HG02943 (cell line): Measurements from ENCODE around the gene PPP4R2.

Experiments
- ATAC-seq: cut with Tn5 transposase; IDR thresholded peaks from one replicate; pipeline ENCODE4 v1.9.1; 2021; ENCODE audit warnings: mild to moderate bottlenecking, low read depth, moderate library complexity; ENCODE audit not compliant: unreplicated experiment

The PPP4R2 gene

GRCh38 chr3:73018790-73019441, 22.3 kb downstream of the PPP4R2 start:
- ATAC-seq = no peak

DNA sequence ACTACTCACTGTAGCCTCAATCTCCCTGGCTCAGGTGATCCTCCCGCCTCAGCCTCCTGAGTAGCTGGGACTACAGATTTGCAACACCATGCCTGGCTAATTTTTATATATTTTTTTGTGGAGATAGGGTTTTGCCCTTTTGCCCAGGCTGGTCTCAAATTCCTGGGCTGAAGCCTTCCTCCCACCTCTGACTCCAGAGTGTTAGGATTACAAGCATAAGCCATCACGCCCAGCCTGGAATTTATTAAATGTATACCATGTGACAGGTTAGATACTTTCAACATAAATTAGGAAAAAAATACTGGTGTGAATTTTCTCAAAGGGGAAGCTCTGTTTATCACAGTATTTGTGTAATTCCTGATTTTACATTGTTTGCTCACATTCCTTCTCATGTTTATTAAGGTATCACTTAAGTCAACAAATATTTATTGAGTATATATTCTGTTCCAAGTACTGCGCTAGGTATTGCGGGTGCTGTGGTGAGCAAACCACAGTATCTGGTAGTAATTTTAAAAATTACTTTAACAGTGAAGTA, 24.8 kb downstream of the PPP4R2 start:
- ATAC-seq = no peak

DNA sequence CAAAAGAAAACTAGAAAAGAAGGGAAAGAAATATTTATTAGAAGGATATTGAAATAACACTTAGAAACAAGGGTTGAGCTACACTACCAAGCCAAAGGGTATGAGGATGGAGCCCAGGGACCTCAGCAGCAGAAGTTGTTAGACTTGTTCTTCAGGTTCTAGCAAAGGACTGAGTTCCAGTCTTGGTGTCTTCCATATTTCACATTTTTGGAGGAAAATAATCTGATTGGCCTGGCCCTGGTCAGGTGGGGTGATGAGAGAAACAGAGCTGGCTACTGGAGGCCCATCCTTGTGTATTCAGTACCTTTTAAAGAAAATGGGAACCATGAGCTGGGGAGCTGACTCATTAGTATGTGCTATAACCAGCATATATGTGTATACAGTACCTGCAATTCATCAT, 28.2 kb downstream of the PPP4R2 start:
- no peak for ATAC-seq

- ATAC-seq = no peak
These were observed 29.6 kb downstream of the PPP4R2 start for GRCh38 chr3:73026111-73026759.

DNA sequence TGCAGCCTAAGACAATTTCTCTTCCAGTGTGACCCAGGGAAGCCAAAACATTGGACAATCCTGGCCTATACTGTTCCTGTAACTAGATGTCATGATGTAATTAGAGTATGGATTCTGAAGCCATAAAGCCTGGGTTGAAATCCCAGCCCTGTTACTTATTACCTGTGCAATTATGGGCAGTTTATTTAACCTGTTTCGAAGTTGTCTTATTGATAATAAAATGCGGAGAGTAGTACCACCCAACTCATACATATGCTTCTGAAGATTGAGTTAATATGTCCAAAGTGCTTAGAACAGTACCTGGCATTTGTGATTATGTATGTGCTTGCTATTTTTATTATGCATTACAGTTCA, 30.1 kb downstream of the PPP4R2 start:
- no peak for ATAC-seq

- no peak for ATAC-seq
These were observed 32.2 kb downstream of the PPP4R2 start for GRCh38 chr3:73028803-73029202.

- no peak for ATAC-seq
These were observed 32.7 kb downstream of the PPP4R2 start for GRCh38 chr3:73029321-73029796.

GRCh38 chr3:73030073-73030597, 33.5 kb downstream of the PPP4R2 start:
- no peak for ATAC-seq

- ATAC-seq = no peak
These were observed 35.0 kb downstream of the PPP4R2 start for GRCh38 chr3:73031573-73032103.

DNA sequence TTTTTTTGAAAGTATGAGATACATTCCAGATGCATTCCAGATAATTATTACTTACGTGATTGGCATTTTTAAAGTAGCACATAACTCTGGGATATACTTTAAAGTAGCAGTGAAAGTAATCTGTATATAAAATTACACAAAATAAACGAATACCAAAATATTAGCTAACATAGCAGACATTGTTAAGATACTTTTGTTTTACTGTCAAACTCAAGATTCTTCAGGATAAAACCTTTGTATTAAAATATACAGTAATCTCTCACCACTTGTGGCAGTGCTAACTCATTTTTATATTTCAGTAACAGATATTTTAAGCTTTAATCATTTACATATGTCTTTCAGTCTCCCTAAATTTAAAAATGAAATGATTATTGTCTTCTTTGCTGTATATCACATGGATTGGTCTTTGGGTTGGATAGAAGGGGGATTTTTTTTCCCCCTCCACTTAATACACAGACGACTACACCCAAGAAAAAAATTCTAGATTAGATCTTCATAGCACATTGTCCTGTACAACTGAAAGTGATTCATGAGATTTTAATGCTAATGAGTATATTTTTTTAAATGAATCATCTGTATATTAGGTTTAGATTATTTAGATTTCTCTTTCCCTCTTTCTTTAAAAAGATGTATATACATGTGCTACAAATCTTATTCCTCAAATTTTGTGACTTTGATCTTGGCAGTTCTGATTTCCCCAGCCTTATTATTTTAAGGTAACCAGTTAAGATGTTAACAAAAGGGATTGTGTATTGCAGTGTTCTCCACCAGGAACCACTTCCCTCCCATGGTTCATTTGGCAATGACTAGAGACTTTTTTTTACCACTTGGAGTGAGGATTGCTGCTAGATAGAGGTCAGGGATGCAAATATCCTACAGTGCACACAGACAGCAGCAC, 40.3 kb downstream of the PPP4R2 start:
- ATAC-seq = no peak

DNA sequence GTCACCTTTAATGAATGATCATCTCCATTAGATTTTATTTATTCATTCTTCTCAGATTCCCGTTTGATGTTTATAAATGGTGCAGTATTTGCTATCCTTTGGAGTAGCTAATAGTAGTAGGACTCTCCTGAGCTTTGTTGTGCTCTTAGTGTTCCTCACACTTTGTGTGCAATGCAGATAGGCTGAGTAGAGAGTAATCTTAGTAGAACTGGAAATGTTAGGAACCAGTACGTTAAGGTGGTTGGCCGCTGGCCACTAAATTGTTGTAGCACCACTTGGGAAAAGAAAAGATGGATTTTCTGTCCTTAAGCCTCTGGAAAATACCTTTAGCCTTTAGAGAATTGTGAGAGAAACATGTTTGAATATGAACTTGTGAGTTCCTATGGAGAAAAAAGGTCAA, 44.9 kb downstream of the PPP4R2 start:
- no peak for ATAC-seq

DNA sequence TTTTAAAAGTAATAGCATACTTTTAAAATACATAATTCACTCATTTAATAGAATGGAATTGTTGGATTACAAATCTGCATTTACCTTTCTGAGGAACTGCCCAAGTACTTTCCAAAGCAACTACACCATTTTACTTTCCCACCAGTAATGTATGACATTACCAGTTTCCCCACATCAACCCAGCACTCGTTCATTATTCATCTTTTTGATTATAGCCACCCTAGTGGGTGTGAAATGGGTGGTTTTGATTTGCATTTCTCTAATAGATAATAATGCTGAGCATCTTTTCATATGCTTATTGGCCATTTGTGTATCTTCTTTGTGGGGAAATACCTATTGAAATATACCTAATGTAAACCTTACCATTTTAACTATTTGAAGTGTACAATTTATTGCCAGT, 46.8 kb downstream of the PPP4R2 start:
- ATAC-seq = no peak

GRCh38 chr3:73045391-73045790, 48.8 kb downstream of the PPP4R2 start:
- ATAC-seq = no peak

- ATAC-seq = no peak
These were observed 49.6 kb downstream of the PPP4R2 start for GRCh38 chr3:73046195-73046594.

- ATAC-seq = no peak
These were observed 52.7 kb downstream of the PPP4R2 start for GRCh38 chr3:73049319-73049718.

DNA sequence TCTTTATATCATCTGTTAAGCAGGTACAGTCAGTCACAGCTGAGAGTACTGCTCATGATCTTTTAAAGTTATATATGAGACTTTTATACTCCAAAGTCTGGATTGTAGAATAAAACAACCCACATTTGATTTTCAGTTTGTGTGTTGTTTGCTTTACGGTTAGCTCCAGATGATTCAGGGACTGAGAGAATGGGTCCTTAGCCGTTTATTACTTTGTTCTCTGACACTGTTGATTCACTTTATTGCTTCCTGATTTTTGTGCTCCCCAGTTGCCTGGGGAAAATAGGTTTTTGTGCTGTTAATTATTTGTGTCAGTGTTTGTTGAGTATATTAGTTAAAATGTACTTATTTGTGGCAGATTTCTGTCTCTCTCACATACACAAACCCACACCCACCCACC, 56.2 kb downstream of the PPP4R2 start:
- no peak for ATAC-seq

GRCh38 chr3:73055583-73055982, 59.0 kb downstream of the PPP4R2 start:
- ATAC-seq = no peak

DNA sequence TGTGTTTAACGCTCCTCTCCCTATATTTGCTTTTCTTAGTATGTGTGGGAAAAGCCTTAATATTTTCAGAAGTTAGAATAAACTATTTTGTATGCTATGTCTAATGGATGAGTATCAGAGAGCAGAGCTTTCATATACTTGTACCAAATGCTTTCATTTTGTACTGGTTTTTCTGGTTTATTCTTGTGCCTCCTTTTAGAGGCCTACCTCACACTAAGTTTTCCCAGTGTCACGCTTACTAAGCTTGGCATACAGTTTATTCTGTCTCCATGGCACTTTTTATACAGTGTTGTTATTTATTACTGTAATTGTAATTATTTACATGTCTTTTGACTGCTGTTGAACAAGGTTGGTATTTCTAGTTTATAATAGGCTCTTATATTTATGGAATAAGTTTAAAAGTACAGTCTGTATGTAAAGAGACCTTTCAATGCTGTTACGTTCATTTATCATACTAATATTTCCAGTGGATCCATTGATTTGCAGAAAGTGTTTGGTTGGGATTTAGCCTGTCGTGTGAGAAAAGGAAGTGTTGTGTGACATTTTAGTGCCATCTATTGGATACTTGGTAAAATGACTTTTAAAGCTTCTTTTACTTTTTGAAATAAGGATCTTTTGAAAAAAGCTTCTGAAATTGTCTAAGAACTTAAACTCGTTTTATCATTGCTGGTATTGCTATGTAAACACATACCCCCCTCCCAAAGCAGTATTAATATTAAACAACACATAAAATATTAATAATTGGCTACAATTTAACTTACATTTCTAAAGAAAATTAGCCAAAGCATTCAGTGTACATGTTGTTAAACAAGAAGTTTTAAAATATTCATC, 59.6 kb downstream of the PPP4R2 start:
- ATAC-seq = no peak

GRCh38 chr3:73056845-73057150, 60.2 kb downstream of the PPP4R2 start:
- no peak for ATAC-seq

DNA sequence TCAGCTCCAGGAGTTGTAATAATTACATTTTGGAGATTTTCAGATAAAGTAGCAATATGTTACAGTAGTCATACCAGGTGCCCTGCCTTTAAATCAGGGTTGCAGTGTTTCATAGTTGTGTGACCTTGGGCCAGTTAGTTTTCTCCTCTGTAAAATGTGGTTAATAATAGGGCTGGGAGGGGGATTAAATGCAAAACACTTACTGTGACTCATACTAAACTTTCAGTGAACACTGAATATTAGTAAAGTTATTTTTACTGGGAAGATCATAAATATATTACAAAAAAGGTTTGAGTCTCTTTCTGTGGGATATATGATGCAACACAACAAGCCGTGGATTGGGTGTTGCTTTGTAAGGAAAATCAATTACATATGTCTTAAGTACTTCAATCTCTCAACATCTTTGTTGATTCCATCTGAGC, 63.7 kb downstream of the PPP4R2 start:
- no peak for ATAC-seq
